Mesothelial cell of epicardium (in vitro differentiated cells): ENCODE data around the gene FMO5. TPM values are rescaled to one million over a fixed set of nuclear protein-coding genes. Genes with fewer than 3 reads are reported as not detected.

Source experiments
- DNase-seq, 2 experiments: peaks; one replicate each; pipeline ENCODE4 v3.0.0; 2021; ENCODE audit warnings: low spot score in 2 of 2; ENCODE audit not compliant: unreplicated experiment in 2 of 2
- H3K27ac Mint-ChIP-seq: 2 replicates; pipeline ENCODE4 v1.8.0; 2021; ENCODE audit warnings: mixed read lengths
- H3K27me3 Mint-ChIP-seq: 2 replicates; pipeline ENCODE4 v1.8.0; 2021; ENCODE audit warnings: low read depth, mixed read lengths
- H3K36me3 Mint-ChIP-seq: 2 replicates; pipeline ENCODE4 v1.8.0; 2021; ENCODE audit warnings: mixed read lengths
- H3K4me1 Mint-ChIP-seq: 2 replicates; pipeline ENCODE4 v1.8.0; 2021; ENCODE audit warnings: mixed read lengths
- H3K4me3 Mint-ChIP-seq: 2 replicates; pipeline ENCODE4 v1.8.0; 2021; ENCODE audit warnings: mild to moderate bottlenecking, moderate library complexity, mixed read lengths
- H3K9me3 Mint-ChIP-seq: 2 replicates; pipeline ENCODE4 v1.8.0; 2021; ENCODE audit warnings: mixed read lengths
- total RNA-seq: library from RNA; stranded (reverse); gene quantifications from 3 replicates; pipeline ENCODE4 v1.2.1, GENCODE V29; 2021
- TF ChIP-seq, protein P1 (sequence below): fragments of 200-600 bp; sonication (generic); IDR thresholded peaks from one replicate; pipeline ENCODE4 v1.5.0; 2021; ENCODE audit warnings: antibody characterized with exemption; ENCODE audit not compliant: unreplicated experiment

Gene FMO5
- total RNA-seq, 1 donor from 2014 or later = 1.7 TPM

DNA sequence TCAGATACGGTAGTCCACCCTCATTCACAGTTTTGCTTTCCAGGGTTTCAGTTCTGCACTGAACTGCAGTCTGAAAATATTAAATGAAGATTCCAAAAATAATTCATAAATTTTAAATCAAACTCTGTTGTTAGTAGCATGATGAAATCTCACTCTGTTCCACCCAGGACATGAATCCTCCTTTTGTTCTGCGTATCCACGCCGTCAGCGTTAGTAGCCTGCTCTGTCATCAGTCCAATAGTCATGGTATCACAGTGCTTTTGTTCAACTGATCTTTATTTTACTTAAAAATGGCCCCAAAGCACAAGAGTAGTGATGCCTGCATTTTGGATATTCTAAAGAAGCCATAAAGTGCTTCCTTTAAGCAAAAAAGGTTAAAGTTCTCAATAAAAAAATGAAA, 41.2 kb upstream of the FMO5 start:
- Mint-ChIP-seq H3K4me3 (no peak overlapping the region), H3K9me3 (no peaks in the 10 kb centered on the region), H3K27me3 (no peaks in the 10 kb centered on the region), H3K36me3 (peaks cover 44% of the 10 kb centered on the region), H3K27ac (no peak overlapping the region), H3K4me1 (no peaks in the 10 kb centered on the region)
- TF ChIP-seq, protein P1, sequence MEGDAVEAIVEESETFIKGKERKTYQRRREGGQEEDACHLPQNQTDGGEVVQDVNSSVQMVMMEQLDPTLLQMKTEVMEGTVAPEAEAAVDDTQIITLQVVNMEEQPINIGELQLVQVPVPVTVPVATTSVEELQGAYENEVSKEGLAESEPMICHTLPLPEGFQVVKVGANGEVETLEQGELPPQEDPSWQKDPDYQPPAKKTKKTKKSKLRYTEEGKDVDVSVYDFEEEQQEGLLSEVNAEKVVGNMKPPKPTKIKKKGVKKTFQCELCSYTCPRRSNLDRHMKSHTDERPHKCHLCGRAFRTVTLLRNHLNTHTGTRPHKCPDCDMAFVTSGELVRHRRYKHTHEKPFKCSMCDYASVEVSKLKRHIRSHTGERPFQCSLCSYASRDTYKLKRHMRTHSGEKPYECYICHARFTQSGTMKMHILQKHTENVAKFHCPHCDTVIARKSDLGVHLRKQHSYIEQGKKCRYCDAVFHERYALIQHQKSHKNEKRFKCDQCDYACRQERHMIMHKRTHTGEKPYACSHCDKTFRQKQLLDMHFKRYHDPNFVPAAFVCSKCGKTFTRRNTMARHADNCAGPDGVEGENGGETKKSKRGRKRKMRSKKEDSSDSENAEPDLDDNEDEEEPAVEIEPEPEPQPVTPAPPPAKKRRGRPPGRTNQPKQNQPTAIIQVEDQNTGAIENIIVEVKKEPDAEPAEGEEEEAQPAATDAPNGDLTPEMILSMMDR = no peak
- DNase-seq = no peak

DNA sequence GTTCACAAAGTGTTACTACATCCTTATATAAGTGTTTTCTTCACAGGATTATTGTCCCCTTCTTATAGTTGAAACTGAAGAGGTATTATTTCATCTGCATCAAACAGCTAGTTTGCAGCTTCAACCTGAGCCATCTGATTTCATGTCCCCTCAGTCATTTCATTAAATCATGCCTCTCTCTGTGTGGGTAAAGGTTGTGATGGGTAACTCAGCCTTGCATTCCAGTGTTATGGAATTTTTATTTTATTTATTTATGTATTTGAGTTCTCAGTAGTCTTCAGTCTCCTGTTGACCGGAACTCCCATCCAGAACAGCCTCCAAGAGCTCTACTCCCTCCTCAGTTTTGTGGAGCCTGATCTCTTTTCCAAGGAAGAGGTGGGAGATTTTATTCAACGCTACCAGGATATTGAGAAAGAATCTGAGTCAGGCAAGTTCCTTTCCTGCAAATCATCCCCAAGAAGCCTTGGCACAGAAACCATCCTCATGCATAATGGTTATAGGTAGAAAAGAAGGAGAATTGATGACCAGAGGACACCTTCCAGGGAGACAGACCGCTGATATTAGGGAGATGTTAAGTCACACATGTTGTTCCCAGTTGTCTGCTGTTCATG, 39.1 kb upstream of the FMO5 start:
- DNase-seq = no peak
- Mint-ChIP-seq H3K4me1 (no peaks in the 10 kb centered on the region), H3K9me3 (no peaks in the 10 kb centered on the region), H3K27me3 (no peaks in the 10 kb centered on the region), H3K36me3 (peaks cover 56% of the 10 kb centered on the region), H3K27ac (no peak overlapping the region), H3K4me3 (no peak overlapping the region)
- TF ChIP-seq, protein P1 = no peak

DNA sequence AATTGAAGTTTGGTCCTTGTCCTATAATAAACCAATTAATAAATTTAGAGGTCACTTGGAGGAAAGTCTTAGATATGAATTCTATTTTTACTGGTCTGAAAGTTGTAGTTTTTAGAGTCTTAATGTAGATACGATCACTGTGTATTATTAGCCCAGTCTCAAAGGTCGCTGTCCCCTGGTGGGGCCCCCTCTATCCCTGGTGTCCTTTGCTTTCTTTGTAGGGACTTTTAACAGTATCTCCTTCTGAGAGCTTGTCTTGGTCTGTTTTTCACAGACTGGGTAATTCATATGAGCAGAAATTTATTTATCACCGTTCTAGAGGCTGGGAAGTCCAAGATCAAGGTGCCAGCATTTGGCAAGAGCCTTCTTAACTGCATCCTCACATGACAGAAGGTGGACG, 35.8 kb upstream of the FMO5 start:
- no peaks in the 10 kb centered on the region for H3K4me1 Mint-ChIP-seq
- H3K27ac Mint-ChIP-seq = no peak overlapping the region
- H3K27me3 Mint-ChIP-seq = no peaks in the 10 kb centered on the region

DNA sequence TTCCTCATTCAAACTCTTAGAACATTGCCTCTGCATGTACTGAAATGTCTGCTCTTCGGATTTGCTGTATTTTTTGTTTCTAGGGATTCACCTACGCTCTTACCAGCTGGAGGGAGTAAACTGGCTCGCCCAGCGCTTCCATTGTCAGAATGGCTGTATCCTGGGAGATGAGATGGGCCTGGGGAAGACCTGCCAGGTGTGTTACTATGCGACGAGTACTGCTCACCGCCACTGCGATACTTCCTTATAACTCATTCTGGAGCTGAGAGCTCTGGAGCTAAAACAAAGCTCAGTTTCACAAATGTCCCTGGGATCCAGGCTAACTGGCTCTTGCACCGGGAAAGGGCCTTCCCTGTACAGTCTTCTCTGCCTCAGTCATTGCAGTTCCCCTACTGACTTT, 27.4 kb upstream of the FMO5 start:
- peaks cover 3% of the 10 kb centered on the region for H3K9me3 Mint-ChIP-seq
- H3K36me3 Mint-ChIP-seq = peaks cover 18% of the 10 kb centered on the region
- no peak overlapping the region for H3K27ac Mint-ChIP-seq
- no peak for DNase-seq
- TF ChIP-seq, protein P1 = no peak
- no peak overlapping the region for H3K4me3 Mint-ChIP-seq
- H3K27me3 Mint-ChIP-seq = no peaks in the 10 kb centered on the region
- H3K4me1 Mint-ChIP-seq = peaks cover 8% of the 10 kb centered on the region

More for the DNA sequence above, 35.8 kb upstream of the FMO5 start:
- H3K9me3 Mint-ChIP-seq = no peaks in the 10 kb centered on the region
- H3K36me3 Mint-ChIP-seq = peaks cover 43% of the 10 kb centered on the region
- H3K4me3 Mint-ChIP-seq = no peak overlapping the region
- TF ChIP-seq, protein P1 = no peak
- no peak for DNase-seq

DNA sequence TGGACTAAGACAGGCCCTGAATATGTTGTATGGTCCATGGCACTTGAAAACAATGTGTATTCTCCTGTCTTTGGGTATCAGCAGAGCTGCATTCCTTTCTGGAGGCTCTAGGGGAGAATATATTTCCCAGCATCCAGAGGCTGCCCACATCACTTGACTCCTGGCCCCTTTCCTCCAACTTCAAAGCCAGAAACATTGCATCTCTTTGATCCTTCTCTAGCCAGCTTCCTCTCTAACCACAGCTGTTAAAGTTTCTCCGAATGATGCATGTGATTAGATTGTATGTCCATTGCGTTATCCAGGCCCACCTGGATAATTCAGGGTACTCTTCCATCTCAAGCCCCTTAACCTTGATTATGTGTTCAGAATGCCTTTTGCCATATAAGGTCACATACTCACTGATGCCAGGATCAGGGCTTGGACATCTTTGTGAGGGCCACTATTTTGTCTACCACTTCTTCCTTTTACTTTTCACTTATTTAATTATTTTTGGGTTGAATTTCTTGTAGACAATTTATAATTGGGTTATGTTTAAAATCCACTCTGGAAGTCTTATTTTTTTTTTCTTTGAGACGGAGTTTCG, 22.6 kb upstream of the FMO5 start:
- no peaks in the 10 kb centered on the region for H3K9me3 Mint-ChIP-seq
- no peak overlapping the region for H3K4me3 Mint-ChIP-seq
- TF ChIP-seq, protein P1 = no peak
- H3K36me3 Mint-ChIP-seq = no peaks in the 10 kb centered on the region
- H3K27me3 Mint-ChIP-seq = no peaks in the 10 kb centered on the region
- no peak for DNase-seq
- H3K27ac Mint-ChIP-seq = no peak overlapping the region
- H3K4me1 Mint-ChIP-seq = peaks cover 31% of the 10 kb centered on the region
